Pulmonary artery endothelial cell (primary cell): Measurements from ENCODE around the gene PAX5. TPM values are rescaled to one million over a fixed set of nuclear protein-coding genes. Genes with fewer than 3 reads are reported as not detected.

Experiments used
- DNase-seq: peaks from one replicate; pipeline ENCODE4 v3.0.0-alpha.2; 2011; ENCODE audit warnings: low read depth, low spot score
- total RNA-seq: library from RNA; depleted of rRNA; stranded (reverse); fragments of >200 nt; gene quantifications from 2 replicates; pipeline ENCODE4 v1.2.3, GENCODE V29; 2014

The PAX5 gene
- total RNA-seq, 1 donor from 2014 or later = not detected

DNA sequence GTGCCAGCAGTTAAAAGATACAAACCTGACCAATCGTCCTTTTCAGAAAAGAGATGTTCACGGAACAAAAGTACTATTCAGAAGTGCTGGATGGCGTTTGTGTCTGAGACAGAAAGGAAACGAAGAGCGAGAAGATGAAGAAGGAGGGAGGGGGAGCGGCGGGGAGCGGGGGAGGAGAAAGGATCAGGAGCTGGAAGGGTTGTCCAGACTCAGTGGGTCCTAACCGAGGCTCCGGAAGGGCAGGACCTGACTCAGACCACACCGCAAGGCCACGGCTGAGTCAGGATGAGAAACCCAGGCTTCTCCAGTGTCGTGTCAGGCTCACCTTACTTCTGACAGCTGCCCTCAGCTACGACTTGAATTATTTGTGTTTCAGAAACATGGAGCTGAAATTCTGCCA, 46.2 kb downstream of the PAX5 start:
- DNase-seq = no peak

DNA sequence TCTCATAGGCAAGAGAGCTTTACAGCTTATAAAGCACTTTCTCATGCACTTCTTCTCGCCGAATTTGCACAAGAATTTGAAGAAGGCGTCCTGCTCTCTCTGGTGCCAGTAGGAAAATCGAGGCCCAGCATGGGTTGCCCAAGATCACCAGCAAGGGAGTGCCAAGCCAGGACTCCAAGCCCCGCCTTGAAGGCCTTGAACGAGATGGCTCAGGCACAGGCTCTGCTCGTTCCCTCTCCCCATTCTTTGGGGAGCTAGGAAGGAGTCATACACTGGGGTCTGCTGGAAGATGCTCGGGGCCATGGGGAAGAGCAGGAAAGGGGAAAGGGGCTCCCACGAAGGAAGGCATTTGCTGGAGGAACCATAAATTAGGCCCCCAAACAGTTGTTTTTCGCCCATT, 46.7 kb downstream of the PAX5 start:
- DNase-seq = no peak

DNA sequence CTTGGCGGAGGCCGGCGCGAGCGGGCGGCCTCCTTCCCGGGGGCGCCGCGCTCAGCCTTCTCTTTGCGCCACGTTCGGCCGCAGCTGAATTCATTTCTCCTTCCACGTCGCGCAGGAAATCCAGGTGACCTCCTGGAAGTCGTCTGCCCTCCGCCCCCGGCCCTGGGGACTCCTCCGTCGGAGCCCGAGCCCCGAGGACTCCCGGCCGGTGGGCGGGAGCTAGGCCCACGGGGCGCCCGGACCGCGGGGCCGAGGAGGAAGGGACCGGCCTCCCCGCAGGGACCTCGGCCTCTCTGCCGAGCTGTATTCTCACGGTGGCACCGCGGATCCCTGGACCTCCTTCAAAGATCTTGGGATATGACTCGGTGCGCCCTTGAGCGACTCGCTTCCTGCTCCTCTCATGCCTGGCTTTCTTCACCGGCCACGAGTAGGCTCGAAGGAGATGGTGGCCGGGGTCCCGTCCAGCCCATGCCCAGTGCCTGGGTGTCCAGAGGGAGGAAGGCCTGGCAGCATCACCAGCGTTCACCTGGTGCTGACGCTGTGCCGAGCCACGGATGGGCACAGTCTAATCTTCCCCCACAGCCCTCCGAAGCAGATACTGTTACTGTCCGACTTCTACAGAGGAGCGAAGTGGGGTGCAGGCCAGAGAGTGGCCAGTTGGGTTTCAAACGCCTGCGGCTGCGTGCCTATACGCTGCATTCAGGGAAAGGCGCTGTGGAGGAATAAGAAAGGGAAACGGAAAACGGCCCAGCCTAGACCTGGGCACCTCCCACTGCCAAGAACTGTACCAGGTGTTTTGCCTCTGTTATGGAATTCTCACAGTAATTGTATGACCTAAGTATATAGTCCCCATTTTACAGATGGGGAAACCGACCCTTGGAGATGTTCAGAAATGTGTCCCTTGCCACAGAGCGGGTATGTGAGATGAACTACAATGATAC, 47.3 kb downstream of the PAX5 start:
- DNase-seq = no peak

DNA sequence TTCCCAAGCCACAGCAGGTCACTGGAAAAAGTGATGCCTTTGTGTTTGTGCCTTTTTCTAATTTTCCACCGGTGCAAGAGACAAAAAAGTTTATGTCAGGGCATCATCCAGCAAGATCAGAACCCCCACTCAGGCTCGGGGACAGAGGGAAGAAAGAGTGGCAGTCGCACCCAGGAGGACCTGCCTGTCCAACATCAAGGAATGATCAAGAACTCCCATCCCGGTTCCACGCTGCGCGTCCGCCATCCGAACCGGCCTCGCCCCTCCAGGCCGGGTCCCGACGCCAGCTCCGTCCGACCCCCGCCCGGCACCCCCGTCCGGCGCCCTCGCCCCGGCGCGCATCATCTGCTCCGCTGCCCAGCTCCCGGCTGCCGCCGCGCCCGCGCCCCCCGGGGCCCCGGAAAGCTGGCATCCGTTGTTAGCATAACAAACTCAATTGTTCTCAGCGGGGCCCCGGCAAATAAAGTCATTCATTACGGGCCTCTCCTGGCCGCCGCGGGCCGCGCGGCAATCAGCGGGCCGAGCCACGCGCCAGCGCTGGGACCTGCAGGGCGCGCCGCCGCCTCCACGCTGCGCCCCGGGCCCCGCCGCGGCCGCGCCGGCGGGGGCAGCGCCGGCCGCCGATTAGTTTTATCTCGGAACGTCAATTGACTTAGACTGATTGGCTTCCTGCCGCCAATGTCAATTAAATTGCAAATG, 48.1 kb downstream of the PAX5 start:
- DNase-seq = no peak

DNA sequence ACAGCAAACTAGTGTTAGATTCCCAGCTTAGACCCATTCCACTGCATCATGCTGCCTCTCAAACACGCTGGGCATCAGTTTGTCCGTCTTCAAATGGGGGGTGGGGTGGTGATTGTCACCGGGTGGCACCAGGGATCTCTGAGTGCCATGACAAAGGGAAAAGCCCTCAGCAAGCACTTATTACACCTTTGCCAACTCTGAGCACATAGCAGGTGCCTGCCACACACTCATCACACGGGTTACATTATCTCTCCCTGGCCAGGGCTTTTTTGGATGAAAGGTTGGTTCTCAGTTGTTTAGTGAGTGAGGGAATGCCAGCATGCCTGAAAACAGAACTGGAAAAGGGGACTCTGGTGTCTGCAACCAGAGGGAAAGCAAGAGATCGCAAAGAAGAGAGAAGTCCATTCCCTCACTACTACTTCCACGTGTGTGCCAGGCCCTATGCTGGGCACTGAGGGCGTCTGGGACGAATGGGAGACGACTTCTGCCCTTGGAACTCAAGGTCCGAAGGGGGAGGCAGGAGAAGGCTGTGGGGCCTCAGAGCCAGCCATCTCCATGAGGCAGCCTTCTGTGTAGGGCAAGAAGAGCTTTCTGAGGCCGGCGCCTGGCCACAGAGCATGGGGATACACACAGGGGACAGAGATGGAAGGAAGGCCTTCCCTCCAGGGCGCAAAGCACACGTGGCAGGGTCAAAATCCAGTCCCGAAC, 48.9 kb downstream of the PAX5 start:
- DNase-seq = no peak

DNA sequence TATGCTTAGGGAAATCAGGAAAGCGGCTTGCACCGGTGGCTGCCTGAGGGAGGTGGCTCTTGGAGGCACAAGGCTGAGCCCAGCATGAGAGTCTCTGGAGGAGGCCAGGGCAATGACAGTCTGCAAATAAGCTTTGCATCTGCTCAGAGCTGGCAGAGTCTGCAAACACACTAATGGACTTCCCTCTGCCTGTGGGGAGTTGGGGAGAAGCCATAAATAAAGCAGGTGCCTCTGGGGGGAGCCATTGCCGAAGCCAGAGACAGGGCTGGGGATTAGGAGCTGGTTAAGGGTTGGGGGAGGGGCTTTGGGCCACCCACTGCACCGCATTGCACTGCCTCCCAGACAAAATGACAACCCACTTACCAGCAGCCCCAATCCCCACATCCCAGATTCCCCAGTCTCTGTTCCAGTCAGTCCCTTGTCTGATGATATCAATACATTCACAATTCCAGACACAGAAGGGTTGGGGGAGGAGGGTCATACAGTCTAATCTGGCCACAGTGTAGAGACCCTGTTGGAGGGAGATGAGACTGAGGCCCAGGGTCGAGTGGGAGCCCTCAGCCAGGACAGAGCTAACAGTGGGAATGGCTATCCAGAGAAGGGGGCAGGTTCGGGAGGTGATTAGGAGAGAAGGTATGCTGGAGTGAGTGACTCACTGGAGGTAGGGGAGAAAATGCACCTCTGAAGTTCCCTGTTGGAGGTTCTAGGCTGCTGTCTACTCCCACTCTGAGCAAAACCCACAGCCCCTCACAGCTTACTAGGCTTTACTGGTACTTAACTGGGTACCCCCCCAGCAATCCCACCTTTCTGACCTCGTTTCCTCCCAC, 53.7 kb downstream of the PAX5 start:
- no peak for DNase-seq

DNA sequence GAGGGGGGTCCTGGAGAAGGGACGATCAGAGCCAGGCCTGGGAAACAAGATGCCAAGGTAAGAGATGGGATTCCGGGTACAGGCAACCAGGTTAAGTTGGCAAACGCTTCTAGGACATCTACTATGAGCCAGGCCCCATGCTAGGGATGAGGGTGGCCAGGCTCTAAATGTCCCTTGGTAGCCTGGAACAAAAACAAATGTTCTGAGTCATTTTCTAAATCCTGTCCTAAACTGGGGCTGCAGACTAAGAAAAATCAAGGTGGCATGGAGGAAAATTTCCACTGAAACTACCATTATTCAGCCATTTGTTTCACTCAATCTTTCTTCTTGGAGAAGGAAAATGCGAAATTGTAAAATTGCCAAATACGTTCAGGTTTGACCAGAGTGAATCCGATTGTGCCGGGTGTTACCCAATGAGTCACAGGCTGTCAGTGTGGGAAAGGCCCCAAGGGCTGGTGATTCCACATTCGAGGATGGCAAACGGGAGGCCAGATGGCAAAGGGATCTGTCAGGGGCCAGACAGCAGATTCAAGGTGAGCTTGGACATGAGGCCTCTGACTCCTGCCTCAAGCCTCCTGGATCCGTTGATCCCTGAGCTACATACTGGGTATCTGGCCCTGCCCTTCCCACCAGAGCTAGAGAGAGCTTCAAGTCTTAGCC, 57.6 kb downstream of the PAX5 start:
- no peak for DNase-seq

DNA sequence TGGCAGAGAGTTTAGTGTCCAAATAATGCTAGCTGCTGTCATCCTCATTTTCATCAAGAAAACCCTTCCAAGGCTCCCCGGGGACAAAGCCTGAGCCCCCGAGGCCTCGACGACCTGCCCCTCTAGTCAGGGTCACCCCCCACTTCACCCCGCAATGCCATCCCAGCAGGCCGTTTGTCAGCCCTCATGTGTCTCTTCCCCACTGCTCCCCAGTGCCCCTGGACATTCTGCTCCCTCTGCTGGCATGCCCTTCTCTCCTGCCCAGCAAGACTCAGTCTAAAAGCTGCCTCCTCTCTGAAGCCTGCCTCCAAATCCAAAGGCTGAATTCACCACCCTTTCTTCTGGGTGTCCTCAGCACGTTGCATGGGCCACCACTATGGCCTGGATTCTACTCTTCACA, 59.3 kb downstream of the PAX5 start:
- DNase-seq = no peak

DNA sequence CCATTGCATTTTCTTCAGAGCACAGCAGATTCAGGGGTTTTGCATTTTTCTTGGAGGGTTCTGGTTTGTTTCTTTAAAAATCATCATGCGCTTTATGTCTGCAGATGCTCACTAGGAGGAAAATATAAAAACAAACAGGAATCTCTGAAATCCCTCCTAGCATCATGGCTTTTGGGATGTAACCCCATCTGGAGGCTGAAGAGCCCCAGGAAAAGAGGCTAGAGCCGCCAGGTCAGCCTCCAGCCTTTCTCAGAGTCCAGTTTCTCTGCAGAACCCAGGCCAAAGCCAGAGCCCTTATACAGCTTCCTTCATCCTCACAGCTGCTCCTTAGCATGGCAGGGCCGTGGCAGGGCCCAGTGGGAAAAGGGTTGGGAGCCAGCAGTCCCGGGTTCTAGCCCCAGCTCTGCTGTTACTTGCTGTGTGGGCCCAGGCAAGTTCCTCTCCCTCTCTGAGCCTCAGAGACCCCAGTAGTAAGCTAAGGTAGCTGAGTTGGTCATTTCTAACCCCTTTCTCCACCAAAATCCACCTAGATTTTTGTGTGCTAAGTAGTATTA, 62.1 kb downstream of the PAX5 start:
- no peak for DNase-seq

DNA sequence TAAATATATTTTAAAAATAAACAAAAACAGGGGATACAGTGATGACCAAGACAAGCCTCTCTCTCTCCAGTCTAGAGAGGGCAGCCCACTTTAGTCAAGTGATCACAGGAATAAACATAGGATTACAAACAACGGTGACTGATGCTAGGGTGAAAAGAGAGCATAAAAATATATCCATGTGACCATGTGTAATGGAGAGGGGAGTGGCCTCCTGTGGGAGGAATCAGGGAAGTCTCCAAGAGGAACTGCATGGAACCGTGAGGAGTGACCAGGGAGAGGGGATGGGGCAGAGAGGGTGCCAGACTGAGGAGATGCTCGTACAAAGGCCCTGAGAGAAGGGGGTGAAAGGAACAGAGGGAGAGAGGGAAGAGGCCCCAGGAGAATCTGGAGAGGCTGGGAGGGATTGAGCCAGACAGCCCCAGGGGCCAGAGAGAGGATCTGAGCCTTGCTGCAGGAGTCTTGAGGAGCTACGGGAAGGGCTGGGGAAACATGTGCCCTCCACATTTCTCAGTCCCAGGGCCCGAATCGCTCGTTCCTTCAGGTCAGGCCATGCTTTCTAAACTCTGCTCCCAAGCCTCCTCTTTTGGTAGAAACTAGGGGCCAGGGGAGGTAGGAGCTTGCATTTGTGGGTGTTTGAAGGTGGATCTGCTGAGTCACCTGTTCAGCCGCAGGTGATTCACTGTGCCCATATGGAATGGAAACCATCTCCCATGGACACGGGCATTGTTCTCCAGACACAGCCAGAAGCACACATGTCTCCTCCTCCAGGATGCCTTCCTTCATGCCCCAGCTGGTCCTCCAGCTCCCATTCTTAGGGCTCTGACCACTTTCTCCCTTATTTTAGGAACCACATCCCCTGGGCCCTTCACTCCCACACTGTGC, 63.8 kb downstream of the PAX5 start:
- no peak for DNase-seq

DNA sequence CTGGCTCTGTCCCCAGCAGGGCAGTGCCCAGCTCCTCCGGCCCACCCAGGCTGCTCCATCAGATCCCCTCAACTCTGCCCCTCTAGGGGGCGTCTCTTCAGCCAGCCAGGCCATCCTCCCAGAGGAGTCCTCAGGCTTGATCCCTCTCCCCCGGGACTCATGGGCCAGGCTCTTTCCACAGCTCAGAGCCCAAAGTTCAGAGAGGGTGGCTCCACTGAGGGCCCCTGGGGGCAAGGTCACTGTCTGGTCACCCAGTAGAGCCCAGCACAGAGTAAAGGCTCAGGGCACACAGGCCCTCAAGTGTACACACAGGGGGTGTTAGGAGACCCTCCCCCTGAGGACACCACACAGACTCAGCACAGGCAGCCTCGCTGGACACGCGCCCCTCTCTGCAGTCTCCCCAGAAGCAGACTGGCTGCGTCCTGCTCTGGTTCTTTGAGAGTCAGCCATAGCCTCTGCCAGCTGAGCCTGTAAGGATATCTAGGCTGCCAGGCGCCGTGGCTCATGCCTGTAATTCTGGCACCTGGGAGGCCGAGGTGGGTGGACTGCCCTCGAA, 64.8 kb downstream of the PAX5 start:
- no peak for DNase-seq

DNA sequence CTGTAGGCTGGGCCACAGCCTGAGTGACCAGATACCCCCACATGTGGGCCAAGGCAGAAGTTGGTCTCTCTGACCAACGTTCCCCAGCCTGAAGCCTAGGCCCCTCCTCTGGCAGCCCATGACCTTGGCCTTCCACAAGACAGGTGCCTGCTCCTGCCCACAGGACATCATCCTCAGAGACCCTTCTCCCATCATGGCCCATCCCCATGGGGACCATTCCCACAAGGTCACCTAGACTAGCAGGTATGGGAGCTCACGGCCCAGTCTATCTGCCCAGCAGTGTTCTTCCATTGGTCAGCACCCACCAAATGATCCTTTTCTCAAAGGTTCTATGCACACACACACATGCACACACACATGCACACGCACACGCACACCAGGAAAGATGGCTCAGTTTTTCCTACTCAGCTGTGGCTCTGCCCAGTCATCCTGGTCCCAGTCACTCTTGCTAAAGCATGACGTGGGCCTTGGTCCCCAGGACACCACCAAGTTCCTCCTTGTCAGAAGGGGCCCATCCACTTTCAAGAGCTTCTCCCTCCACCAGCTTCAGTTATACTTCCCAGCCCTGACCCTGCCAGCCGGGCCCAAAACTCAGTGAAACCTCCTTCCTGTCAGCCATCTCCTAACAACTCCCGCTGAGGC, 65.4 kb downstream of the PAX5 start:
- no peak for DNase-seq

DNA sequence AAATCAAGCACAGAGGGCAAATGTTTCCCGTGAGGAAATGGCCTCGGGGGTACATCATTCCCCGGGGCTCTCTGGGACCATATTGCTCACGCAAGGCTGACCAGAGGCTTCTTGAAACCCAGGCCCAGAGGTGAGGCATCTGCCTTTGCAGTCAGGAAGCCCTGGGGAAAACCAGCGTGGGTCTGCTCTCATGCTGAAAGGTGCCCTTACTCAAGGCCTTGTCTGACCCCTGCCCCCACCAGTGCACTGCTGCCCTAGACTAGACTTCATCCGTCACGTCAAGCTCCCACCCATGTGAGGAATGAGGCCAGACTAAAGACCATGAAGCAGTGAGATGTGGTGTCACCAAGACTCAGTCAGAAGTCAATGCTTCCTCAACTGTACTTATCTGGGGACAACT, 66.1 kb downstream of the PAX5 start:
- DNase-seq = no peak

DNA sequence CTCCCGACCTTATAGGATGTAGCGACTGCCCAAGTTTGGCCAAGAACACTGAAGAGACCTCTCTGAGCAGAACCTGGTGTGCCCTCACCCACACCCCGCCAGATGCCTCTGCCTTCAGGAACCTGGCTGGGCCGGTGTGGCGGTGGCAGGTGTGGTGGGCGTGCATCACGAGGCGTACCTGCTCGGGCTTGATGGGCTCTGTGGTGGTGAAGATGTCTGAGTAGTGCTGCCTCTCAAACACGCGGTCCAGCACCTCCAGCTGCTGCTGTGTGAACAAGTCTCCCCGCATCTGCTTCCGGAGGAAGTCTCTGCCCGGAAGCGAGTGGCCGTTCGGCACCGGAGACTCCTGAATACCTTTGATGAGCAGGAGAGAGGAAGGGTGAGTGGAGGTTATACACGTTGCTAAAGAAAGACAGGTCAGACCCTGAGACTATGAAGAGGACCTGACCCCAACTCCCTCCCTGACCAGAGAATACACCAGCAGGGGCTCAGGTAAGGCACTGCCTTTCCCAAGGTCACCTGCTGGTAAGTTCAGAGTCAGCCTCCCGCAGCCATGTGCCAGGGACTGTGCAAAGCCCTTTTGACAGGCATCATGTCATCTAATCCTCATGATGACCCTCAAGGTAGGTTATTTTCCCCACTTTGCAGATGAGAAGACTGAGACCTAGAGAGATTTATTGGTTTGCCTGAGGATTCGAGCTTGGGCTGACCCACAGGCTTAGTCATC, 67.5 kb downstream of the PAX5 start:
- no peak for DNase-seq

DNA sequence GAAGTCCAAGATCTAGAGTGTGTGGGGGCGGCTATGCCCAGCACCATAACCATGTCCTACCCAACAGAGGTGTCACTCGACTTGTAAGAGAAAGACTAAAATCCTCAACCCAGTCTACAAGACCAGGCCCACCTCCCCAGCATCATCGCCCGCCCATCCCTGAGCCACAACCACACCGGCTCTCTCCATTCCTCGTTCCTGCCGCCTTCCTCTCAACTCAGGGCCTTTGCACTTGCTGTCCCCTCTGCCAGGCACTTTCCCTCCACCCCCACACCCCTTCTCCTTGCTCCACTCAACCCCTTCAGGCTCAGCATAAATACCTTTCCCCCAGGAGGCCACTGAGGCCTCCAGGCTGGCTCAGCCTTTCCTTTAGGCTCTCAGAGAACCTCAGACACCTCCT, 69.3 kb downstream of the PAX5 start:
- no peak for DNase-seq

DNA sequence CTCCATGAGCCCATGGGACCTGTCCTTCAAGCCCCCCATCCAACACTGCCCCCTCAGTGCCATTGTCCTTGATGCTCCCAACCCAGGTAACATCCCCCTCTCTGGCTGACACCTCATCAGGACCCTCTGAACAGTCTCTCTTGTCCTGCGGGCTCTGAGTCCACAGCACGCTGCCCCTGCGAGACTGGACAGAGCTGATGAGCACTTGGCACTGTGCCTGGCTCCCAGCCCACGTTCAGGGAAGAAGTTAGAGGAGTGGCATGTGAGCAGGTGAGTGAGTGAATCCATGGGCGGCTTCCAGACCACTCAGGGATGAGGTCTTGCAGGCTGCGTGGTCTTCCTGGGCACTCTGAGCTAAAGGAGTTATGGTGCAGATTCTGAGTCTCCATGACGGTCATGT, 70.7 kb downstream of the PAX5 start:
- no peak for DNase-seq

DNA sequence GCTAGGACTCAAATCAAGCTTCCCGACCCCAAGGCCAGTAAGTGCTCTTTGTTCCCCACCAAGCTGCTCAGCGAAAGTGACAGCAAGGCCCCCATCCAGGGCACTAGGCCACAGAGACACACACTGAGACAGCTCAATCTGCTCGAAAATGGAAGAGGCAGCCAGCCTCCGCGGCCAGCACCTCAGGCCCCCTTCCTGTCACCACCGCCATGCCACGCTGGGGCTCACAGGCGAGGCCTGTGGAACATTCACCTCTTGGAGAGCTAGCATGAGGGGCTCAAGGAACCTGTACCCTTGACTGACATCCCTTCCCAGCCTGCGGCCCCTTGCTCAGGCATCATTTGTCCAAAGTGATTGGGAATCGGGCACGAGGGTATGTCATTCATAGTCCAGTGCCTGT, 71.4 kb downstream of the PAX5 start:
- DNase-seq = no peak
